ENCODE results near the gene SMIM35. TPM values are rescaled to one million over a fixed set of nuclear protein-coding genes. Genes with fewer than 3 reads are reported as not detected.

Gene SMIM35
- total RNA-seq, 3 donors from 2014 or later (not counting 1 experiment from before 2014, with no cell fraction given) = 0.30 to 0.68 (median 0.33) TPM

DNA sequence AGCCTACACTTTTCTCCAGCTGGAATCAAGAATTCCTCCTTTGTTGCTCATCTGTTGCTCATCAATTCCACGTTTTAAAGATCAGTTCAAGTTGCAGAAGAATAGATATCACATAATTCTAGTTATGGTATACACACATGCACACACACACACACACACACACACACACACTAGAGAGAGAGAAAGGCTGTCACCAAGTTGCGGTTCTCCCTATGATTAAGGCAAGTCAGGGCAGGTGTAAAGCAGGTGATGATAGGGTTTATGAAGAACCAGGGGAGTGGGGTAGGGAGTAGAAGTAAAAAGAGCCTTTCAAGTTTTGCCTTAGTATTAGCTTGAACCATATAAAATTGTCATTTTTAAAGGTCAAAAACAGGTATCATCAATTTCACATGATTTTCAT lies 41.6 kb downstream of the SMIM35 start:
- no peaks in the 10 kb centered on the region for H3K36me3 Mint-ChIP-seq
- no peak overlapping the region for H3K4me3 Mint-ChIP-seq
- ATAC-seq (no peak), DNase-seq (peak in 1 of 2 donors; percentile 39)
- peaks cover 43 to 46% of the 10 kb centered on the region in 2 donors for H3K4me1 Mint-ChIP-seq
- H3K27ac Mint-ChIP-seq = peak overlapping the region; percentile 71 to 72
- no peak overlapping the region for H3K4me3 ChIP-seq (ENCODE audit: low read length)
- intact Hi-C loops (cut with micrococcal nuclease) = no loop called here
- H3K9me3 ChIP-seq (ENCODE audit: control insufficient read depth, insufficient read depth, low read length) = no peaks in the 10 kb centered on the region
- no peaks in the 10 kb centered on the region for H3K27me3 ChIP-seq (ENCODE audit: control insufficient read depth, insufficient read depth, low read length)
- H3K27me3 Mint-ChIP-seq (ENCODE audit: low read depth in 2 of 2) = no peaks in the 10 kb centered on the region
- 60% methylated on average over 1 of the region's 2 CpGs for WGBS (ENCODE audit: insufficient coverage)
- TF ChIP-seq, protein P1, sequence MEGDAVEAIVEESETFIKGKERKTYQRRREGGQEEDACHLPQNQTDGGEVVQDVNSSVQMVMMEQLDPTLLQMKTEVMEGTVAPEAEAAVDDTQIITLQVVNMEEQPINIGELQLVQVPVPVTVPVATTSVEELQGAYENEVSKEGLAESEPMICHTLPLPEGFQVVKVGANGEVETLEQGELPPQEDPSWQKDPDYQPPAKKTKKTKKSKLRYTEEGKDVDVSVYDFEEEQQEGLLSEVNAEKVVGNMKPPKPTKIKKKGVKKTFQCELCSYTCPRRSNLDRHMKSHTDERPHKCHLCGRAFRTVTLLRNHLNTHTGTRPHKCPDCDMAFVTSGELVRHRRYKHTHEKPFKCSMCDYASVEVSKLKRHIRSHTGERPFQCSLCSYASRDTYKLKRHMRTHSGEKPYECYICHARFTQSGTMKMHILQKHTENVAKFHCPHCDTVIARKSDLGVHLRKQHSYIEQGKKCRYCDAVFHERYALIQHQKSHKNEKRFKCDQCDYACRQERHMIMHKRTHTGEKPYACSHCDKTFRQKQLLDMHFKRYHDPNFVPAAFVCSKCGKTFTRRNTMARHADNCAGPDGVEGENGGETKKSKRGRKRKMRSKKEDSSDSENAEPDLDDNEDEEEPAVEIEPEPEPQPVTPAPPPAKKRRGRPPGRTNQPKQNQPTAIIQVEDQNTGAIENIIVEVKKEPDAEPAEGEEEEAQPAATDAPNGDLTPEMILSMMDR (IDR thresholded peaks at IDR 0.05) = no peak
- no peaks in the 10 kb centered on the region for H3K36me3 ChIP-seq (ENCODE audit: control insufficient read depth, insufficient read depth, low read length)
- H3K4me1 ChIP-seq (ENCODE audit: control insufficient read depth, insufficient read depth, low read length) = peaks cover 43% of the 10 kb centered on the region
- peak overlapping the region; percentile 69 for H3K27ac ChIP-seq (ENCODE audit: low read length)
- no peaks in the 10 kb centered on the region for H3K9me3 Mint-ChIP-seq

DNA sequence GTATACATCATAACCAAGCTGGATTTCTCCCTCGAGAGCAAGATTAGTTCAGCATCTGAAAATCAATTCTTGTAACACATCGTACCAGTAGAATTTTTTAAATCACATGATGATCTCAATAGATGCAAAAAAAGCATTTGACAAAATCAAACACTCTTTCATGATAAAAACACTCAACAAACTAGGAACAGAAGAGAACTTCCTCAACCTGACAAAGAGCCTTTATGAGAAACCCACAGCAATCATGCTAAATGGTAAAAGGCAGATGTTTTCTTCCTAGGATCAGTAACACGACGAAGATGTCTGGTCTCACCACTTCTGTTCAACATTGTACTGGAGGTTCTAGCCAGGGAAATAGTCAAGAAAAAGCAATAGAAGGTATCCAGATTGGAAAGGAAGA lies 44.0 kb downstream of the SMIM35 start:
- DNase-seq (peak in 1 of 2 donors; percentile 28), ATAC-seq (no peak)
- H3K4me3 ChIP-seq (ENCODE audit: low read length) = no peak overlapping the region
- no peak overlapping the region for H3K27ac ChIP-seq (ENCODE audit: low read length)
- no peaks in the 10 kb centered on the region for H3K9me3 Mint-ChIP-seq
- no peak overlapping the region for H3K27ac Mint-ChIP-seq
- no peaks in the 10 kb centered on the region for H3K9me3 ChIP-seq (ENCODE audit: control insufficient read depth, insufficient read depth, low read length)
- H3K36me3 ChIP-seq (ENCODE audit: control insufficient read depth, insufficient read depth, low read length) = no peaks in the 10 kb centered on the region
- TF ChIP-seq, protein P1 (IDR thresholded peaks at IDR 0.05) = no peak
- 82% methylated on average over 4 of the region's 4 CpGs for WGBS (ENCODE audit: insufficient coverage)
- intact Hi-C loops (cut with micrococcal nuclease) = no loop called here
- H3K27me3 Mint-ChIP-seq (ENCODE audit: low read depth in 2 of 2) = no peaks in the 10 kb centered on the region
- peaks cover 27% of the 10 kb centered on the region for H3K4me1 ChIP-seq (ENCODE audit: control insufficient read depth, insufficient read depth, low read length)
- H3K27me3 ChIP-seq (ENCODE audit: control insufficient read depth, insufficient read depth, low read length) = no peaks in the 10 kb centered on the region
- peaks cover 41 to 48% of the 10 kb centered on the region in 2 donors for H3K4me1 Mint-ChIP-seq
- no peak overlapping the region for H3K4me3 Mint-ChIP-seq
- no peaks in the 10 kb centered on the region for H3K36me3 Mint-ChIP-seq

DNA sequence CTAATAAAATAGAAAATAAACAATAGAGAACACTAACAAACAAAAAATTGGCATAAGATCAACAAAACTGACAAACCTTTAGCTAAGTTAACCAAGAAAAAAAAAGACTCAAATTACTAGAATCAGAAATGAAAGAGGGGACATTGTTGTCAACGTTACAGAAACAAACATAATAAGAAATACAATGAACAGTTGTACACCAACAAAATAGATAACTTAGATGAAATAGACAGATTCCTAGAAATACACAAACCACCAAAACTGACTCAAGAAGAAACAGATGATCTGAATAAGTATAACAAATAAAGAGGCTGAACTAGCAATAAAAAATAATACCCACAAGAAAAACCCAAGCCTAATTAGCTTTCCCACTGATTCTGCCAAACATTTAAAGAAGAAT lies 44.6 kb downstream of the SMIM35 start:
- no peak overlapping the region for H3K27ac ChIP-seq (ENCODE audit: low read length)
- no peaks in the 10 kb centered on the region for H3K9me3 Mint-ChIP-seq
- peaks cover 46 to 49% of the 10 kb centered on the region in 2 donors for H3K4me1 Mint-ChIP-seq
- DNase-seq (no peak), ATAC-seq (no peak)
- WGBS (ENCODE audit: insufficient coverage) = no CpG with 5 or more reads among the region's 1 CpG
- peaks cover 25% of the 10 kb centered on the region for H3K4me1 ChIP-seq (ENCODE audit: control insufficient read depth, insufficient read depth, low read length)
- no peak overlapping the region for H3K4me3 ChIP-seq (ENCODE audit: low read length)
- H3K9me3 ChIP-seq (ENCODE audit: control insufficient read depth, insufficient read depth, low read length) = no peaks in the 10 kb centered on the region
- intact Hi-C loops (cut with micrococcal nuclease) = no loop called here
- H3K27ac Mint-ChIP-seq = no peak overlapping the region
- TF ChIP-seq, protein P1 (IDR thresholded peaks at IDR 0.05) = no peak
- H3K4me3 Mint-ChIP-seq = no peak overlapping the region
- no peaks in the 10 kb centered on the region for H3K27me3 ChIP-seq (ENCODE audit: control insufficient read depth, insufficient read depth, low read length)
- H3K27me3 Mint-ChIP-seq (ENCODE audit: low read depth in 2 of 2) = no peaks in the 10 kb centered on the region
- no peaks in the 10 kb centered on the region for H3K36me3 Mint-ChIP-seq
- no peaks in the 10 kb centered on the region for H3K36me3 ChIP-seq (ENCODE audit: control insufficient read depth, insufficient read depth, low read length)

DNA sequence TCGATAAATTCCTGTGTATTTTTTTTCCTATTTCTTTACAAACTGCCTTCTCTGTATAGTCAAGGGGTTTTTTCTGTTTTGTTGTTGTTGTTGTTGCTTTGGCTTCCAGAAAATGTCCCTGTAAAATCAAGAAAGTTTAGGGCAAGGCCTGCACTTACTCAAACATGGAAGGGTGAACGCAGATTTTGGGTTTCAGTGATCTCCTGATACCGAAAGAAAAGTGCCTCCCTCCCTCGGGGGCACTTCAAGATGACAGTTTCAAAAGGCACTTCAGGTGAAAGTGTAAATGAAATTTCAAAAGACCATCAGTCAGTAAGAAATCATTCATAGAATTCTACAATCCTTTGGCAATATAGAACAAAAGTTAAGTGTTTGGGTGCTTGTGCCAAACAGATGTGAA lies 53.3 kb downstream of the SMIM35 start:
- Mint-ChIP-seq H3K27me3 (ENCODE audit: low read depth in 2 of 2) (no peaks in the 10 kb centered on the region), H3K4me3 (no peak overlapping the region), H3K36me3 (no peaks in the 10 kb centered on the region), H3K27ac (no peak overlapping the region), H3K4me1 (peaks cover 22 to 30% of the 10 kb centered on the region in 2 donors), H3K9me3 (no peaks in the 10 kb centered on the region)
- H3K36me3 ChIP-seq (ENCODE audit: control insufficient read depth, insufficient read depth, low read length) = no peaks in the 10 kb centered on the region
- DNase-seq (no peak), ATAC-seq (no peak)
- no peaks in the 10 kb centered on the region for H3K27me3 ChIP-seq (ENCODE audit: control insufficient read depth, insufficient read depth, low read length)
- H3K27ac ChIP-seq (ENCODE audit: low read length) = no peak overlapping the region
- no peak overlapping the region for H3K4me3 ChIP-seq (ENCODE audit: low read length)
- peaks cover 7% of the 10 kb centered on the region for H3K4me1 ChIP-seq (ENCODE audit: control insufficient read depth, insufficient read depth, low read length)
- 95% methylated on average over 3 of the region's 4 CpGs for WGBS (ENCODE audit: insufficient coverage)
- H3K9me3 ChIP-seq (ENCODE audit: control insufficient read depth, insufficient read depth, low read length) = no peaks in the 10 kb centered on the region
- TF ChIP-seq, protein P1 (IDR thresholded peaks at IDR 0.05) = no peak
- intact Hi-C loops (cut with micrococcal nuclease) = no loop called here

All from natural killer cell (primary cell).